Measurements from ENCODE around the gene PAPPA2. TPM values are rescaled to one million over a fixed set of nuclear protein-coding genes. Genes with fewer than 3 reads are reported as not detected.
A peak's percentile ranks its signal among the peaks of the same experiment; 100 is the strongest.

The PAPPA2 gene
- total and polyA plus RNA-seq, 8 donors, result under 0.01 to 10.3 (median 0.29) TPM; not detected in 1

- no peak overlapping the region for H3K27ac ChIP-seq
- TF ChIP-seq EP300 (IDR thresholded peaks at IDR 0.05) (no peak), CTCF (IDR thresholded peaks at IDR 0.05) (no peak), POLR2AphosphoS5 (IDR thresholded peaks at IDR 0.05) (no peak), POLR2A (IDR thresholded peaks at IDR 0.05) (no peak)
- H3K4me1 ChIP-seq, result no peaks in the 10 kb centered on the region
- H3K4me3 ChIP-seq, result no peak overlapping the region
- intact Hi-C loops (cut with DNase I; ENCODE audit: low total_unique reads), result no loop called here
- no peaks in the 10 kb centered on the region for H3K36me3 ChIP-seq
- H3K27me3 ChIP-seq, result no peaks in the 10 kb centered on the region
- WGBS, 5 donors, result 66 to 79% (median 75%) methylated on average over 4 of the region's 4 CpGs
- no peaks in the 10 kb centered on the region for H3K9me3 ChIP-seq
- peak in 1 of 2 donors; percentile 10 for DNase-seq
Observed at GRCh38 chr1:176517484-176517883, 54.5 kb downstream of the PAPPA2 start.

- H3K4me3 ChIP-seq, result no peak overlapping the region
- H3K27me3 ChIP-seq, result no peaks in the 10 kb centered on the region
- no peak for DNase-seq
- no peak for TF ChIP-seq CTCF (IDR thresholded peaks at IDR 0.05)
- no peak for TF ChIP-seq POLR2AphosphoS5 (IDR thresholded peaks at IDR 0.05)
- no peak for TF ChIP-seq POLR2A (IDR thresholded peaks at IDR 0.05)
- TF ChIP-seq EP300 (IDR thresholded peaks at IDR 0.05), result no peak
- intact Hi-C loops (cut with DNase I; ENCODE audit: low total_unique reads), result no loop called here
- no peaks in the 10 kb centered on the region for H3K9me3 ChIP-seq
- WGBS, 5 donors, result 73 to 82% (median 79%) methylated on average over 1 of the region's 1 CpG
- H3K27ac ChIP-seq, result no peak overlapping the region
- no peaks in the 10 kb centered on the region for H3K4me1 ChIP-seq
- H3K36me3 ChIP-seq, result no peaks in the 10 kb centered on the region
Observed at GRCh38 chr1:176521211-176521610, 58.2 kb downstream of the PAPPA2 start.

GRCh38 chr1:176522310-176522845 lies 59.4 kb downstream of the PAPPA2 start:
- WGBS, 5 donors, result 41 to 87% (median 82%) methylated on average over 3 of the region's 3 CpGs
- TF ChIP-seq EP300 (IDR thresholded peaks at IDR 0.05) (no peak), POLR2AphosphoS5 (IDR thresholded peaks at IDR 0.05) (no peak), POLR2A (IDR thresholded peaks at IDR 0.05) (no peak), CTCF (IDR thresholded peaks at IDR 0.05) (no peak)
- DNase-seq, result no peak
- no peak overlapping the region for H3K4me3 ChIP-seq
- H3K4me1 ChIP-seq, result no peaks in the 10 kb centered on the region
- H3K27me3 ChIP-seq, result no peaks in the 10 kb centered on the region
- no peaks in the 10 kb centered on the region for H3K9me3 ChIP-seq
- intact Hi-C loops (cut with DNase I; ENCODE audit: low total_unique reads), result no loop called here
- no peaks in the 10 kb centered on the region for H3K36me3 ChIP-seq
- no peak overlapping the region for H3K27ac ChIP-seq

- H3K27me3 ChIP-seq, result no peaks in the 10 kb centered on the region
- no peaks in the 10 kb centered on the region for H3K4me1 ChIP-seq
- DNase-seq, result no peak
- TF ChIP-seq POLR2A (IDR thresholded peaks at IDR 0.05) (no peak), EP300 (IDR thresholded peaks at IDR 0.05) (no peak), CTCF (IDR thresholded peaks at IDR 0.05) (no peak), POLR2AphosphoS5 (IDR thresholded peaks at IDR 0.05) (no peak)
- intact Hi-C loops (cut with DNase I; ENCODE audit: low total_unique reads), result no loop called here
- WGBS, 5 donors, result 43 to 66% (median 61%) methylated on average over 7 of the region's 7 CpGs
- H3K36me3 ChIP-seq, result no peaks in the 10 kb centered on the region
- no peak overlapping the region for H3K27ac ChIP-seq
- H3K9me3 ChIP-seq, result no peaks in the 10 kb centered on the region
- H3K4me3 ChIP-seq, result no peak overlapping the region
Observed at GRCh38 chr1:176529395-176530090, 66.6 kb downstream of the PAPPA2 start.

Measured in stomach (tissue), 9 donors.